Tibial artery (tissue), 4 donors: ENCODE measurements around the gene EIF4A3.
A peak's percentile ranks its signal among the peaks of the same experiment; 100 is the strongest.

Experiments used
- DNase-seq, 2 donors: peaks; one replicate each; pipeline ENCODE4 v3.0.0-alpha.2; 2019
- H3K27ac ChIP-seq, 2 donors: fragments of 200-600 bp; sonication (generic) in 1 of 2; 1 replicate in 1 of 2; 2 replicates in 1 of 2; pipeline ENCODE4 v1.5.1; 2018 to 2019; ENCODE audit warnings: mild to moderate bottlenecking in 1 of 2
- H3K27me3 ChIP-seq, 2 donors: fragments of 200-600 bp; sonication (generic) in 1 of 2; one replicate each; pipeline versions ENCODE4 v1.5.1 to v1.6.0; 2016 to 2019
- H3K36me3 ChIP-seq, 3 donors: fragments of 200-600 bp; sonication (generic) in 2 of 3; one replicate each; pipeline ENCODE4 v1.5.1; 2016 to 2019; ENCODE audit warnings: mild to moderate bottlenecking in 2 of 3
- H3K4me1 ChIP-seq, 4 donors: fragments of 200-600 bp; sonication (generic) in 2 of 4; 1 replicate in 3 of 4; 2 replicates in 1 of 4; pipeline ENCODE4 v1.5.1; 2016 to 2019
- H3K4me3 ChIP-seq, 2 donors: fragments of 200-600 bp; sonication (generic) in 1 of 2; 1 replicate in 1 of 2; 2 replicates in 1 of 2; pipeline ENCODE4 v1.5.1; 2018 to 2019; ENCODE audit warnings: mild to moderate bottlenecking in 2 of 2
- H3K9me3 ChIP-seq, 3 donors: fragments of 200-600 bp; sonication (generic) in 1 of 3; one replicate each; pipeline ENCODE4 v1.5.1; 2016 to 2019
- CTCF ChIP-seq, 2 experiments: fragments of 200-600 bp in 1 of 2; fragments of 450-650 bp in 1 of 2; IDR thresholded peaks; one replicate each; pipeline ENCODE4 v1.5.1; 2017 to 2019; ENCODE audit warnings: antibody characterized with exemption in 2 of 2, mild to moderate bottlenecking in 1 of 2, moderate library complexity in 1 of 2
- intact Hi-C: fragments of 100-400 bp; cut with DNase I; formaldehyde crosslinking; loops from one replicate; pipeline ENCODE4 v1.15.0; 2023; ENCODE audit warnings: low total_unique reads

Gene EIF4A3

GRCh38 chr17:80110447-80110812 lies 36.5 kb downstream of the EIF4A3 start:
- intact Hi-C loops, result no loop called here
- Histone ChIP-seq H3K27ac (no peak overlapping the region), H3K27me3 (no peaks in the 10 kb centered on the region), H3K4me3 (no peak overlapping the region), H3K4me1 (no peaks in the 10 kb centered on the region), H3K9me3 (no peaks in the 10 kb centered on the region), H3K36me3 (peaks cover 0 to 68% (median 0%) of the 10 kb centered on the region in 3 donors)
- TF ChIP-seq CTCF (IDR thresholded peaks at IDR 0.05), result no peak
- no peak for DNase-seq

GRCh38 chr17:80109713-80110446 lies 37.0 kb downstream of the EIF4A3 start:
- Histone ChIP-seq H3K4me1 (no peaks in the 10 kb centered on the region), H3K27me3 (no peaks in the 10 kb centered on the region), H3K36me3 (peaks cover 0 to 68% (median 0%) of the 10 kb centered on the region in 3 donors), H3K9me3 (no peaks in the 10 kb centered on the region), H3K27ac (no peak overlapping the region), H3K4me3 (no peak overlapping the region)
- intact Hi-C loops, result loop anchor here (5.0 kb wide), 1 partner anchor 32 kb away; no protein-coding TSS in a partner anchor
- DNase-seq, result peak in 1 of 2 donors; percentile 60
- TF ChIP-seq CTCF (IDR thresholded peaks at IDR 0.05), result no peak

GRCh38 chr17:80109066-80109660 lies 37.8 kb downstream of the EIF4A3 start:
- TF ChIP-seq CTCF (IDR thresholded peaks at IDR 0.05), result no peak
- no peaks in the 10 kb centered on the region for H3K9me3 ChIP-seq
- intact Hi-C loops, result loop anchor here (5.0 kb wide), 1 partner anchor 33 kb away; no protein-coding TSS in a partner anchor
- DNase-seq, result peak in 1 of 2 donors; percentile 52
- no peaks in the 10 kb centered on the region for H3K27me3 ChIP-seq
- no peak overlapping the region for H3K4me3 ChIP-seq
- H3K27ac ChIP-seq, result no peak overlapping the region
- H3K4me1 ChIP-seq, result peaks cover 0 to 3% (median 0%) of the 10 kb centered on the region in 4 donors
- peaks cover 0 to 68% (median 0%) of the 10 kb centered on the region in 3 donors for H3K36me3 ChIP-seq

GRCh38 chr17:80108036-80108971 lies 38.6 kb downstream of the EIF4A3 start:
- H3K36me3 ChIP-seq, result peaks cover 0 to 66% (median 0%) of the 10 kb centered on the region in 3 donors
- no peak for TF ChIP-seq CTCF (IDR thresholded peaks at IDR 0.05)
- H3K27me3 ChIP-seq, result no peaks in the 10 kb centered on the region
- intact Hi-C loops, result loop anchor here (5.0 kb wide), 1 partner anchor 34 kb away; no protein-coding TSS in a partner anchor
- H3K4me1 ChIP-seq, result peaks cover 0 to 3% (median 0%) of the 10 kb centered on the region in 4 donors
- H3K9me3 ChIP-seq, result no peaks in the 10 kb centered on the region
- DNase-seq, result peak in 1 of 2 donors; percentile 57
- no peak overlapping the region for H3K27ac ChIP-seq
- no peak overlapping the region for H3K4me3 ChIP-seq
